Lower lobe of right lung (tissue), 2 donors: Measurements from ENCODE around the gene RPLP2. TPM values are rescaled to one million over a fixed set of nuclear protein-coding genes. Genes with fewer than 3 reads are reported as not detected.

Experiments used
- ATAC-seq, 2 donors: fragments of 200-7000 bp; cut with Tn5 transposase; one replicate each; pipeline ENCODE4 v1.9.1; 2020 to 2022; ENCODE audit warnings: mild to moderate bottlenecking in 2 of 2, moderate library complexity in 2 of 2
- DNase-seq: peaks from one replicate; pipeline ENCODE4 v3.0.0-alpha.2; 2020
- H3K27ac ChIP-seq: fragments of 200-600 bp; one replicate; pipeline ENCODE4 v1.8.0; 2022
- H3K27me3 ChIP-seq: fragments of 200-600 bp; one replicate; pipeline ENCODE4 v1.8.0; 2022; ENCODE audit warnings: low read depth
- H3K36me3 ChIP-seq: fragments of 200-600 bp; one replicate; pipeline ENCODE4 v1.8.0; 2022; ENCODE audit warnings: mild to moderate bottlenecking
- H3K4me1 ChIP-seq: fragments of 200-600 bp; one replicate; pipeline ENCODE4 v1.8.0; 2022
- H3K4me3 ChIP-seq: fragments of 200-600 bp; one replicate; pipeline ENCODE4 v1.8.0; 2022; ENCODE audit warnings: mild to moderate bottlenecking
- H3K9me3 ChIP-seq: fragments of 200-600 bp; one replicate; pipeline ENCODE4 v1.8.0; 2022
- CTCF ChIP-seq: fragments of 200-600 bp; IDR thresholded peaks from one replicate; pipeline ENCODE4 v1.8.0; 2022; ENCODE audit warnings: antibody characterized with exemption, mild to moderate bottlenecking
- intact Hi-C: fragments of 100-400 bp; cut with DNase I; formaldehyde crosslinking; loops from one replicate; pipeline ENCODE4 v1.11.0; 2022
- total RNA-seq: library from RNA; stranded (reverse); fragmentation: NEBNext Ultra II Directional; extraction: Animal tissue kit (Norgen Biotek cat#: 25700); gene quantifications from one replicate; pipeline ENCODE4 v1.2.1, GENCODE V29; 2021
- donor health status: DM: no; HTN: yes; CAD: no; lungs with severe emphysema.

RPLP2 gene
- total RNA-seq, 1 donor from 2014 or later: 1,518 TPM

- Histone ChIP-seq H3K4me3 (peak overlapping the region; percentile 79), H3K27ac (peak overlapping the region; percentile 93), H3K36me3 (peaks cover 28% of the 10 kb centered on the region), H3K9me3 (no peaks in the 10 kb centered on the region), H3K27me3 (no peaks in the 10 kb centered on the region), H3K4me1 (peaks cover 34% of the 10 kb centered on the region)
- intact Hi-C loops: no loop called here
- TF ChIP-seq CTCF: no peak
- ATAC-seq (no peak), DNase-seq (no peak)
Observed at GRCh38 chr11:804599-804964, 5.2 kb upstream of the RPLP2 start.

GRCh38 chr11:808427-809286 is 1.1 kb upstream of the RPLP2 start:
- ATAC-seq (no peak), DNase-seq (no peak)
- no peak for TF ChIP-seq CTCF
- Histone ChIP-seq H3K27me3 (no peaks in the 10 kb centered on the region), H3K9me3 (no peaks in the 10 kb centered on the region), H3K36me3 (peaks cover 27% of the 10 kb centered on the region), H3K4me1 (peaks cover 48% of the 10 kb centered on the region), H3K27ac (peak overlapping the region; percentile 99), H3K4me3 (peak overlapping the region; percentile 90)
- intact Hi-C loops: no loop called here

- ATAC-seq: peak; percentile 3 to 18
- intact Hi-C loops: no loop called here
- peaks cover 35% of the 10 kb centered on the region for H3K4me1 ChIP-seq
Observed at GRCh38 chr11:810040-810567, 337 bp downstream of the RPLP2 start.

GRCh38 chr11:811446-812245 is 1.9 kb downstream of the RPLP2 start:
- intact Hi-C loops: no loop called here
- Histone ChIP-seq H3K4me1 (peaks cover 29% of the 10 kb centered on the region), H3K36me3 (peaks cover 33% of the 10 kb centered on the region), H3K27ac (no peak overlapping the region), H3K27me3 (no peaks in the 10 kb centered on the region), H3K9me3 (no peaks in the 10 kb centered on the region), H3K4me3 (peak overlapping the region; percentile 90)
- no peak for DNase-seq
- ATAC-seq: no peak
- TF ChIP-seq CTCF: no peak

More at GRCh38 chr11:810040-810567, 337 bp downstream of the RPLP2 start:
- DNase-seq: no peak
- no peaks in the 10 kb centered on the region for H3K9me3 ChIP-seq
- H3K27ac ChIP-seq: peak overlapping the region; percentile 99
- peaks cover 33% of the 10 kb centered on the region for H3K36me3 ChIP-seq
- TF ChIP-seq CTCF: no peak
- H3K4me3 ChIP-seq: peak overlapping the region; percentile 90
- no peaks in the 10 kb centered on the region for H3K27me3 ChIP-seq

- no peak for DNase-seq
- Histone ChIP-seq H3K36me3 (peaks cover 33% of the 10 kb centered on the region), H3K9me3 (no peaks in the 10 kb centered on the region), H3K4me3 (no peak overlapping the region), H3K27ac (no peak overlapping the region), H3K4me1 (peaks cover 29% of the 10 kb centered on the region), H3K27me3 (no peaks in the 10 kb centered on the region)
- ATAC-seq: no peak
- TF ChIP-seq CTCF: no peak
- intact Hi-C loops: no loop called here
Observed at GRCh38 chr11:812390-812789, 2.6 kb downstream of the RPLP2 start.
